ENCODE data around the gene TBC1D10B. TPM values are rescaled to one million over a fixed set of nuclear protein-coding genes. Genes with fewer than 3 reads are reported as not detected.
A peak's percentile ranks its signal among the peaks of the same experiment; 100 is the strongest.

Gene TBC1D10B
- total RNA-seq, 1 donor from 2014 or later, result 23.3 TPM

GRCh38 chr16:30376461-30376902 is 6.2 kb upstream of the TBC1D10B start:
- Histone ChIP-seq H3K27me3 (ENCODE audit: low read depth) (no peaks in the 10 kb centered on the region), H3K4me3 (no peak overlapping the region), H3K9me3 (replicated peaks) (no peaks in the 10 kb centered on the region), H3K4me1 (peaks cover 29% of the 10 kb centered on the region), H3K27ac (replicated peaks) (peak overlapping the region; percentile 100), H3K36me3 (no peaks in the 10 kb centered on the region)
- DNase-seq, result no peak
- intact Hi-C loops (cut with micrococcal nuclease), result no loop called here
- TF ChIP-seq CTCF (IDR thresholded peaks at IDR 0.05; ENCODE audit: borderline replicate concordance), result no peak

- no peak overlapping the region for H3K27ac ChIP-seq (replicated peaks)
- H3K27me3 ChIP-seq (ENCODE audit: low read depth), result no peaks in the 10 kb centered on the region
- H3K4me1 ChIP-seq, result peaks cover 34% of the 10 kb centered on the region
- no peaks in the 10 kb centered on the region for H3K36me3 ChIP-seq
- DNase-seq, result no peak
- no peak overlapping the region for H3K4me3 ChIP-seq
- no peaks in the 10 kb centered on the region for H3K9me3 ChIP-seq (replicated peaks)
- intact Hi-C loops (cut with micrococcal nuclease), result no loop called here
- no peak for TF ChIP-seq CTCF (IDR thresholded peaks at IDR 0.05; ENCODE audit: borderline replicate concordance)
Observed at GRCh38 chr16:30375864-30376263, 5.6 kb upstream of the TBC1D10B start.

- intact Hi-C loops (cut with micrococcal nuclease), result no loop called here
- no peak for DNase-seq
- H3K4me3 ChIP-seq, result no peak within 1 kb of the TSS
Observed at GRCh38 chr16:30374538-30374937, 4.2 kb upstream of the TBC1D10B start, which contains the start of gene MYL11. Gene MYL11, plus strand, starts transcription at chr16:30374802. Its CDS starts 56 bp downstream, at chr16:30374858.

GRCh38 chr16:30372725-30373124 is 2.4 kb upstream of the TBC1D10B start:
- DNase-seq, result no peak
- intact Hi-C loops (cut with micrococcal nuclease), result no loop called here
- Histone ChIP-seq H3K27ac (replicated peaks) (no peak overlapping the region), H3K4me1 (peaks cover 45% of the 10 kb centered on the region), H3K36me3 (no peaks in the 10 kb centered on the region), H3K27me3 (ENCODE audit: low read depth) (no peaks in the 10 kb centered on the region), H3K4me3 (no peak overlapping the region), H3K9me3 (replicated peaks) (no peaks in the 10 kb centered on the region)
- no peak for TF ChIP-seq CTCF (IDR thresholded peaks at IDR 0.05; ENCODE audit: borderline replicate concordance)

More at GRCh38 chr16:30374538-30374937, 4.2 kb upstream of the TBC1D10B start, which contains the start of gene MYL11:
- Histone ChIP-seq H3K27me3 (ENCODE audit: low read depth) (no peaks in the 10 kb centered on the region), H3K4me1 (peaks cover 35% of the 10 kb centered on the region), H3K9me3 (replicated peaks) (no peaks in the 10 kb centered on the region), H3K27ac (replicated peaks) (no peak within 1 kb of the TSS), H3K36me3 (no peaks in the 10 kb centered on the region)
- no peak for TF ChIP-seq CTCF (IDR thresholded peaks at IDR 0.05; ENCODE audit: borderline replicate concordance)

GRCh38 chr16:30372038-30372712 is 1.9 kb upstream of the TBC1D10B start:
- no peak for DNase-seq
- Histone ChIP-seq H3K27ac (replicated peaks) (peak overlapping the region; percentile 93), H3K36me3 (no peaks in the 10 kb centered on the region), H3K27me3 (ENCODE audit: low read depth) (no peaks in the 10 kb centered on the region), H3K4me1 (peaks cover 47% of the 10 kb centered on the region), H3K9me3 (replicated peaks) (no peaks in the 10 kb centered on the region), H3K4me3 (no peak overlapping the region)
- intact Hi-C loops (cut with micrococcal nuclease), result no loop called here
- TF ChIP-seq CTCF (IDR thresholded peaks at IDR 0.05; ENCODE audit: borderline replicate concordance), result no peak

Data from left ventricle myocardium inferior (tissue), 1 donor.